ENCODE data around the gene OR52L1.

GRCh38 chr11:6012035-6012668 lies 25.4 kb upstream of the OR52L1 start:
- no peak for TF ChIP-seq CTCF (IDR thresholded peaks at IDR 0.05)
- no peak for TF ChIP-seq POLR2A (IDR thresholded peaks at IDR 0.05)

Measured in breast epithelium (tissue), 3 donors.